IPS-18c (cell line): ENCODE results near the gene ENPP3.
"Not testable (repeated sequence)": the region's sequence is repeated elsewhere in the genome, so short reads cannot be mapped to it uniquely, and the experiment has no call there.

Experiments used
- H3K4me3 ChIP-seq: 2 replicates; pipeline ENCODE4 v1.7.0; 2013; ENCODE audit warnings: low read depth, mild to moderate bottlenecking, low read length, moderate library complexity; ENCODE audit not compliant: insufficient read depth
- H3K9me3 ChIP-seq: one replicate; pipeline ENCODE4 v1.6.1; 2013; ENCODE audit warnings: mild to moderate bottlenecking, low read length, moderate library complexity; ENCODE audit not compliant: control insufficient read depth, insufficient read depth

Gene ENPP3

GRCh38 chr6:131663578-131664165 lies 26.6 kb downstream of the ENPP3 start:
- no peak overlapping the region for H3K4me3 ChIP-seq
- H3K9me3 ChIP-seq = no peaks in the 10 kb centered on the region

- Histone ChIP-seq H3K9me3 (no peaks in the 10 kb centered on the region), H3K4me3 (no peak overlapping the region)
Observed at GRCh38 chr6:131669891-131670290, 32.8 kb downstream of the ENPP3 start.

- no peaks in the 10 kb centered on the region for H3K9me3 ChIP-seq
- H3K4me3 ChIP-seq = no peak overlapping the region
Observed at GRCh38 chr6:131673184-131673583, 36.1 kb downstream of the ENPP3 start.

DNA sequence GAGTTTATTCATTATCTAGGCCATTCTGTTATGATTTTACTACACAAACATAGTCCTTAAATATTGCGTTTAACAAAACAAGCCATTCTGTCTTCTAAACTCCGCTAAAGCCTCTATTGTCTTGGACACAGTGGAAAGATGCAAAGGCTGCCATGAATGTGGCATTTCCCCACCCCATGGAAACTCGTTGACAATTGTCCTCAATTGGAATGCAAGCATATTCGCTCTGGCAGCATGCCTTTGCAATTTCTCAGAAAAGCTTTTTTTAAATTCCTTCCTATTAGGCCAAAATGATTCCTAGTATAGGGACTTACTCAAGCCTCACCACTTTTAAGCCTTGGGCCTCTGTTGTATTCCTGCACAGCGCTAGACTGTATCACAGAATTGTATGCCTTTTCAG lies 41.3 kb downstream of the ENPP3 start:
- no peak overlapping the region for H3K4me3 ChIP-seq
- no peaks in the 10 kb centered on the region for H3K9me3 ChIP-seq

DNA sequence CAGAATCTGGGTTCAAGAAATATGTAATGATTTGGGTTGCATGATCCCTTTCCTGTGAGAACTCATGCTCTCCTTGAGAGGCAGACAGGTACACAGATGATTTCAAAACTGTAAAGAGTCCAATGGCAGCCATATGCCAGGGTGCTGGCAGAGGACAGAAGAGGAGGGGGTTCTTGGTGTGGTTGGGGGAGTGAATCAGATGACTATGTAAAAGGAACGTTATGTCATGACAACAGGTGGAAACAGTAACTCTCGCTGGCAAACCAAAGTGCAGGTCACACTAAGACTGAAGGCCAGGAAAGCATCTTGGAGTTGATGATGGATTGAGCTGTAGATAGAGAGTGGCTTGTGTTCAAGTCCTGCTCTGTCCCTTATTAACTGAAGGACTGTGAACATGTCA lies 43.8 kb downstream of the ENPP3 start:
- H3K4me3 ChIP-seq = no peak overlapping the region

GRCh38 chr6:131681585-131681984 lies 44.5 kb downstream of the ENPP3 start:
- Histone ChIP-seq H3K9me3 (no peaks in the 10 kb centered on the region), H3K4me3 (no peak overlapping the region)

More for the DNA sequence above, 43.8 kb downstream of the ENPP3 start:
- no peaks in the 10 kb centered on the region for H3K9me3 ChIP-seq

- H3K4me3 ChIP-seq = no peak overlapping the region
- H3K9me3 ChIP-seq = no peaks in the 10 kb centered on the region
Observed at GRCh38 chr6:131682442-131682841, 45.3 kb downstream of the ENPP3 start.

DNA sequence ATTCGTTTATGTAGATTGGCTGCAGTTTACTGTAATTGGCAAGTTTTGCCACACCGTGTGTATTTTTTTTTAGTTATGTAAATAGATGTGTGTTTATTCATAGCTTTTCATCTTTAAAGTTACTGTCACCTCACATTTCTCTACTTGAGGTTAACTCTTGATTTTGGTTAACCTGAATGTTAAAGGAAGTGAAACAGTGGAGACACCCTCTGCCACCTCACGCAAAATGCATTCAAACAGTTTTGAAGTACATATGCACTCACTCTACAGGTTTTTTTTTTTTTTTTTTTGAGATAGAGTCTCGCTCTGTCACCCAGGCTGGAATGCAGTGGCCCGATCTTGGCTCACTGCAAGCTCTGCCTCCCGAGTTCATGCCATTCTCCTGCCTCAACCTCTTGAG lies 46.4 kb downstream of the ENPP3 start:
- H3K4me3 ChIP-seq = no peak overlapping the region
- no peaks in the 10 kb centered on the region for H3K9me3 ChIP-seq

DNA sequence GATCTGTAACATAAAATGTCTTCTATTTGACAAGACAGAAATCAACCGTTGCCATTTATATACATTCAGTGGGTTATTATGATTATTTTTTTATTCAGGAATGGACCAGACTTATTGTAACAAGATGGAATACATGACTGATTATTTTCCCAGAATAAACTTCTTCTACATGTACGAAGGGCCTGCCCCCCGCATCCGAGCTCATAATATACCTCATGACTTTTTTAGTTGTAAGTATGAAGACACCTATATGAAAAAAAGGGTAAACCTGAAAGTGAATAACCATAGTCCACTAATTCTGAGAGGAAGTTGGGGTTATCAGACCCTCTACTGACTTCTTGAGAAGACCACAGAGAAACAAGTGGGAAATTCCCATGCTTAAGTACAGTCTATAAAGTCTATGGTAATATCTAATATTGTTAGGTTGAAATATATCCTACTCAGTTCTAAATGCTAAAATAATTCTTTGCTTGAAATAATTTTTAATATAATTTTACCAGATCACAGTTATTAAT lies 48.2 kb downstream of the ENPP3 start:
- H3K4me3 ChIP-seq = no peak overlapping the region
- H3K9me3 ChIP-seq = no peaks in the 10 kb centered on the region

GRCh38 chr6:131687022-131687421 lies 49.9 kb downstream of the ENPP3 start:
- Histone ChIP-seq H3K9me3 (no peaks in the 10 kb centered on the region), H3K4me3 (no peak overlapping the region)

GRCh38 chr6:131688286-131688685 lies 51.2 kb downstream of the ENPP3 start:
- H3K4me3 ChIP-seq = no peak overlapping the region

GRCh38 chr6:131692031-131692430 lies 54.9 kb downstream of the ENPP3 start:
- Histone ChIP-seq H3K9me3 (no peaks in the 10 kb centered on the region), H3K4me3 (no peak overlapping the region)

More at GRCh38 chr6:131688286-131688685, 51.2 kb downstream of the ENPP3 start:
- no peaks in the 10 kb centered on the region for H3K9me3 ChIP-seq

- Histone ChIP-seq H3K9me3 (no peaks in the 10 kb centered on the region), H3K4me3 (no peak overlapping the region)
Observed at GRCh38 chr6:131692589-131692988, 55.5 kb downstream of the ENPP3 start.

DNA sequence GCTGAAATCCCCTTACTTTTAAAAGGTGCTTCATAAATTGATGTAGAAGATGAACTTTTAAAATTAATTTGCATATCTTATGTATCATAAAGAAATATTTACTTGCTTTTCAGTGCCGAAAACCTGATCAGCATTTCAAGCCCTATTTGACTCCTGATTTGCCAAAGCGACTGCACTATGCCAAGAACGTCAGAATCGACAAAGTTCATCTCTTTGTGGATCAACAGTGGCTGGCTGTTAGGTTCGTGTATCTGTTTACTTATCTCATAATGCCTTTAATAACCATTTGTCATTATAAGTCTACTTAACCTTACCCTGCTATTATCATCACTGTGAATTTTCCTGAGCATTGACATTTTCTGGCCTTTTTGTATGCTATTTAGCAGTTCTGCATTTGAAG lies 56.3 kb downstream of the ENPP3 start:
- Histone ChIP-seq H3K9me3 (no peaks in the 10 kb centered on the region), H3K4me3 (no peak overlapping the region)

- Histone ChIP-seq H3K4me3 (no peak overlapping the region), H3K9me3 (no peaks in the 10 kb centered on the region)
Observed at GRCh38 chr6:131694832-131695426, 57.8 kb downstream of the ENPP3 start.

- Histone ChIP-seq H3K4me3 (no peak overlapping the region), H3K9me3 (no peaks in the 10 kb centered on the region)
Observed at GRCh38 chr6:131696956-131697355, 59.9 kb downstream of the ENPP3 start.

DNA sequence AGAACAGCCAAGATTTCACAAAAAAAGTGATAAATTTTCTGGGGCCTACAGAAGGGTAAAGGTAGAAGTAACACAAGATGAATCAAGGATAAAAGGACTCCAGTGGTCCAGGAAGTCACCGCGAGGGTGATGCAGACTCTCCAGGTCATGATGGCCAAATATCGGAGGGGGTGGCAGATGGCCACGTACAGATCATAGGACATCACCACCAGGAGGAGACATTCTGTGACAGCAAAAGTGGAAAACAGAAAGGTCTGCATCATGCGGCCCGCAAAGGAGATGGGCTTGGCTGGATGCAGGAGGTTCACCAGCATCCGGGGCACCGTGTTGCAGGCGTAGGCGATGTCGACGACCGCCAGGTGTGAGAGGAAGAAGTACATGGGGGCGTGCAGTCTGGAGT lies 63.7 kb downstream of the ENPP3 start:
- H3K4me3 ChIP-seq, H3K9me3 ChIP-seq: not testable (repeated sequence)

DNA sequence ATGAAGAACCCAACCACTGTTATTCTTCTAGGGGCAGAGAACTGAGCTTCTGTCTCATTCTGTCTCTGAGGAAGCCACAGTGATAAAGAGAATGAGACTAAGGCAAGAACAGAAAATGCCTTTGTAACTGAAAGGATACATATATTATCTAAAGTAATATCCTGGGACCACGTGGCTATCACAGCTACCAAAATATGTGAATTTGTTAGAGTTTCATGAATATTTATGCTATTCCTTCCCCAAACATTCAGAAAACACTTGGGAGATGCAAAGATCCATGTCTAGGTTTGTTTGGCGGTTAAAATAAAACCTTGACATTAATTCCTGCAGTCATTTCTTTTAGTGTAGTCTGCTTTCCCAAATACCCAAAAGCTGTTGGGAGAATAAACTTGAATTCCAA lies 66.8 kb downstream of the ENPP3 start:
- not testable (repeated sequence) for H3K9me3 ChIP-seq

DNA sequence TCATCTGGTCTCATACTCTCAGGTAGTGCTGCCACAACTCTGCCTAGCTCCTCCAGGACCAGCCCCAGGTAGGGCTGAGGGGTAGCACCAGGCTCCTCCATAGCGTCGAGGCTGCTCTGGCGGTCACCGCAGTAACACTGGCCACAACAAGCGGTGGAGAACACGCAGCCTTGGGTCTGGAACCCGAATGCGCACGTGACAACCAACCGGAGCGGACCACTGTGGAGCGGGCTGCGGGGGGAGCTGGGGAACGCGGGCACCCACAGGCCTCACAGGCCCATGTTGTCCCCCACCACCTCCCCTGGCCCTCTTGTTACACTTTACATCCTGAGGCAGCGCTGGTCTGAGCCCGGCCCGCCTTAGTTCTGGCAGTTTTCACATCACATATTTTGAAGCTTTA lies 73.8 kb downstream of the ENPP3 start, which contains the start of gene CTAGE9:
CTAGE9 (minus strand) TSS at position 101 of the 400 bp plus-strand sequence; CDS start at position 101, 0 bp downstream.
- H3K9me3 ChIP-seq, H3K4me3 ChIP-seq: not testable (repeated sequence)

More for the DNA sequence above, 66.8 kb downstream of the ENPP3 start:
- not testable (repeated sequence) for H3K4me3 ChIP-seq
